GM12878 (cell line): ENCODE results near the gene SHH.

Experiments used
- JUND ChIP-seq: IDR thresholded peaks from 2 replicates; pipeline ENCODE4 v1.6.1; 2012; ENCODE audit warnings: low read depth, mild to moderate bottlenecking, low read length, improper control_type of control experiment, moderate library complexity
- MYB ChIP-seq: fragments of 150-350 bp; IDR thresholded peaks from 2 replicates; pipeline ENCODE4 v1.6.1; 2014; ENCODE audit warnings: mild to moderate bottlenecking, low read depth, low read length, borderline replicate concordance
- NR2C1 ChIP-seq: fragments of 450-650 bp; IDR thresholded peaks from 2 replicates; pipeline ENCODE4 v1.6.1; 2017; ENCODE audit warnings: antibody characterized with exemption, mild to moderate bottlenecking, moderate library complexity
- POLR2AphosphoS5 ChIP-seq: IDR thresholded peaks from 2 replicates; pipeline ENCODE4 v1.6.1; 2011; ENCODE audit warnings: mild to moderate bottlenecking, low read length, inconsistent platforms
- YBX1 ChIP-seq: fragments of 450-650 bp; IDR thresholded peaks from 2 replicates; pipeline ENCODE4 v1.6.1; 2016; ENCODE audit warnings: antibody characterized with exemption
- TF ChIP-seq, protein P1 (sequence below), 3 experiments: IDR thresholded peaks in 2 of 3; conservative IDR thresholded peaks in 1 of 3; 2 replicates each; pipeline ENCODE4 v1.5.1; 2011; ENCODE audit warnings: low read depth in 3 of 3, low read length in 3 of 3, mild to moderate bottlenecking in 3 of 3, control low read depth in 2 of 3, moderate library complexity in 2 of 3, inconsistent platforms in 1 of 3, mixed read lengths in 1 of 3; ENCODE audit not compliant: control insufficient read depth in 2 of 3, insufficient read depth in 1 of 3; ENCODE audit errors: extremely low read depth in 1 of 3

DNA sequence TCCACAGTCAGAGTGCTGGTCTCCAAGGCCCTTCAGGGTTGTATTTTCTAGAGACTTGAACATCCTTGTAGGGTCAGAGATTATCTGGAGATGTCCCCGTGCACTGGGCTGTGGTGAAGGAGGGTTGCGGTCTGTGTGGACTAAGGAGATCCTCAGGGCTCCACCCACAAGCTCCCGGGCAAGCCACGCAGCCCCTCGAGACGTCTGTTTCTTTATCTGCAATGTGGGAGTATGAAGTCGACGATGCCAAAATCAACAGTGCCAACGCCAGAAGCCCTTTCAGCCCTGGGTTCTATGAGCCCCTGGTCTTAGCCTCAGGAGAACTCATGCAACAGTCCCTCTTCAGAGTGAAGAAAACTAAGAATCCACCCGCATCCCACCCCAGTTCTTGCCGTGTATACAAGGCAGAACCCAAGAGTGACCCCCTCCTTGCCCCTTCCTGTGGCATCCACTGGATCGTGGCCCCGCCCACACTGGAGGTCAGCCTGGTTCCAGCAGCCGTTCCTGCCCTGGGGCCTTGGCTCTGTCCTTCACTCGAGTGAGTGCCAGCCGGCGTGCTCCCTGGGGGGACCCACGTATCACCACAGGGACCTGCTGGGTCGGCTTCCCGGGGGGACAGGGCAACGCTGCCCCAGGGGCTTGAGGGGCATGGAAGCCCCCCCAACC, 6.0 kb upstream of the SHH start:
- TF ChIP-seq, protein P1, sequence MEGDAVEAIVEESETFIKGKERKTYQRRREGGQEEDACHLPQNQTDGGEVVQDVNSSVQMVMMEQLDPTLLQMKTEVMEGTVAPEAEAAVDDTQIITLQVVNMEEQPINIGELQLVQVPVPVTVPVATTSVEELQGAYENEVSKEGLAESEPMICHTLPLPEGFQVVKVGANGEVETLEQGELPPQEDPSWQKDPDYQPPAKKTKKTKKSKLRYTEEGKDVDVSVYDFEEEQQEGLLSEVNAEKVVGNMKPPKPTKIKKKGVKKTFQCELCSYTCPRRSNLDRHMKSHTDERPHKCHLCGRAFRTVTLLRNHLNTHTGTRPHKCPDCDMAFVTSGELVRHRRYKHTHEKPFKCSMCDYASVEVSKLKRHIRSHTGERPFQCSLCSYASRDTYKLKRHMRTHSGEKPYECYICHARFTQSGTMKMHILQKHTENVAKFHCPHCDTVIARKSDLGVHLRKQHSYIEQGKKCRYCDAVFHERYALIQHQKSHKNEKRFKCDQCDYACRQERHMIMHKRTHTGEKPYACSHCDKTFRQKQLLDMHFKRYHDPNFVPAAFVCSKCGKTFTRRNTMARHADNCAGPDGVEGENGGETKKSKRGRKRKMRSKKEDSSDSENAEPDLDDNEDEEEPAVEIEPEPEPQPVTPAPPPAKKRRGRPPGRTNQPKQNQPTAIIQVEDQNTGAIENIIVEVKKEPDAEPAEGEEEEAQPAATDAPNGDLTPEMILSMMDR (IDR thresholded peaks at IDR 0.05 in 2 of 3, conservative IDR thresholded peaks at IDR 0.05 in 1 of 3; ENCODE audit: control insufficient read depth in 2 of 3, extremely low read depth in 1 of 3, insufficient read depth in 1 of 3, low read depth in 3 of 3, low read length in 3 of 3) = no peak
- no peak for TF ChIP-seq POLR2AphosphoS5
- TF ChIP-seq NR2C1 = no peak
- TF ChIP-seq JUND = no peak
- TF ChIP-seq MYB = no peak
- TF ChIP-seq YBX1 = no peak
